Measurements from ENCODE around the gene APEX2.

Gene APEX2

DNA sequence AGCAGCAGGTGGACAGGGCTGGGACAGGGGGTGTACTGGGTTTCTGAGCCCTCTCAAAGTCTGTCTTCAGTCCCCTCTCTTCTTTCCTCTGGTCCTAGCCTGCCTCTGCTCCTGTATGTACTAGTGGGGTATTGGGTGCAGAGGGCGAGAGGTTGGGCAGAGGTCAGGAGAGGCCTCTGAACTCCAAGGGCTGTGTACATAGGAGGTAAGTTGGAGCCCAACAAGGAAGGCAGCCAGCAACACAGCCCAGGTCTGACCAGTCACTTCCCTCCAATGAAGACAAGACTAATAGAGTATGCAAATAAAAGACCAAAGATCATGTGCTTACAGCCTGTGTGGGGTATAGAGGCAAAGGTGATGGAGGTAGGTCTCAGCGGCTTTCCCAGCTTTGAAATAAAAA is 6.1 kb upstream of the APEX2 start, which contains the start of gene PFKFB1:
TSS of gene PFKFB1 (minus strand) at position 90 of the 400 bp plus-strand sequence. CDS start 181 bp downstream, outside the sequence.
- Histone ChIP-seq H3K9me3 (ENCODE audit: control insufficient read depth, insufficient read depth, low read length) (peaks cover 4% of the 10 kb centered on the region), H3K4me3 (ENCODE audit: low read depth, low read length) (no peak within 1 kb of the TSS), H3K27me3 (ENCODE audit: control insufficient read depth, insufficient read depth, low read length) (no peaks in the 10 kb centered on the region), H3K4me1 (ENCODE audit: control insufficient read depth, insufficient read depth, low read length) (peaks cover under 1% of the 10 kb centered on the region), H3K36me3 (ENCODE audit: control insufficient read depth, insufficient read depth, low read length) (no peaks in the 10 kb centered on the region), H3K9ac (ENCODE audit: low read depth, low read length) (no peak within 1 kb of the TSS)

GRCh38 chrX:54994668-54995351 is 5.4 kb upstream of the APEX2 start:
- Histone ChIP-seq H3K9ac (ENCODE audit: low read depth, low read length) (no peak overlapping the region), H3K4me3 (ENCODE audit: low read depth, low read length) (no peak overlapping the region), H3K9me3 (ENCODE audit: control insufficient read depth, insufficient read depth, low read length) (peaks cover 4% of the 10 kb centered on the region), H3K36me3 (ENCODE audit: control insufficient read depth, insufficient read depth, low read length) (no peaks in the 10 kb centered on the region), H3K27me3 (ENCODE audit: control insufficient read depth, insufficient read depth, low read length) (no peaks in the 10 kb centered on the region), H3K4me1 (ENCODE audit: control insufficient read depth, insufficient read depth, low read length) (peaks cover 2% of the 10 kb centered on the region)

DNA sequence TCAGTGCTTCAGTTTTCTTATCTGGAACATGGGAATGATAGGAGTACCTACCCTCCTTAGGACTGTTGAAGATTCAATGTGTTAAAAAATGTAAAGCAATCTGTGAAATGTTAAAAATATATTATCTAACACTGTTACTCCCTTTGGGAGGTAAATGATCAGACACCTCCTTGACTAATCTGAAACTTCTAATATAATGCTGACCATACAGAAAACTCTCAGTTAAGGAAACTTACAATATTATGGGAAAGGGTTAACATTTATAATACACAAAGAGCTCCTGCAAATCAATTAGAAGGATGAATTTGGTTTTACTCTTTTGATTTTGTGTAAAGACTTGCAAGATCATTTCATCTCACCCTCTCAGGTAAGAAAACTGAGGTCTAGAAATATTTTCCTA is 4.5 kb upstream of the APEX2 start:
- Histone ChIP-seq H3K4me1 (ENCODE audit: control insufficient read depth, insufficient read depth, low read length) (peaks cover 2% of the 10 kb centered on the region), H3K27me3 (ENCODE audit: control insufficient read depth, insufficient read depth, low read length) (no peaks in the 10 kb centered on the region), H3K9ac (ENCODE audit: low read depth, low read length) (no peak overlapping the region), H3K4me3 (ENCODE audit: low read depth, low read length) (no peak overlapping the region), H3K9me3 (ENCODE audit: control insufficient read depth, insufficient read depth, low read length) (peaks cover 4% of the 10 kb centered on the region), H3K36me3 (ENCODE audit: control insufficient read depth, insufficient read depth, low read length) (no peaks in the 10 kb centered on the region)

GRCh38 chrX:55004231-55004630 is 4.1 kb downstream of the APEX2 start:
- peaks cover 2% of the 10 kb centered on the region for H3K9me3 ChIP-seq (ENCODE audit: control insufficient read depth, insufficient read depth, low read length)
- H3K27me3 ChIP-seq (ENCODE audit: control insufficient read depth, insufficient read depth, low read length) = no peaks in the 10 kb centered on the region
- H3K4me3 ChIP-seq (ENCODE audit: low read depth, low read length) = no peak overlapping the region
- no peak overlapping the region for H3K9ac ChIP-seq (ENCODE audit: low read depth, low read length)
- H3K4me1 ChIP-seq (ENCODE audit: control insufficient read depth, insufficient read depth, low read length) = no peaks in the 10 kb centered on the region
- H3K36me3 ChIP-seq (ENCODE audit: control insufficient read depth, insufficient read depth, low read length) = peaks cover 6% of the 10 kb centered on the region

- Histone ChIP-seq H3K27me3 (ENCODE audit: control insufficient read depth, insufficient read depth, low read length) (no peaks in the 10 kb centered on the region), H3K36me3 (ENCODE audit: control insufficient read depth, insufficient read depth, low read length) (peaks cover 6% of the 10 kb centered on the region), H3K9ac (ENCODE audit: low read depth, low read length) (no peak overlapping the region), H3K4me1 (ENCODE audit: control insufficient read depth, insufficient read depth, low read length) (no peaks in the 10 kb centered on the region), H3K4me3 (ENCODE audit: low read depth, low read length) (no peak overlapping the region), H3K9me3 (ENCODE audit: control insufficient read depth, insufficient read depth, low read length) (peaks cover 2% of the 10 kb centered on the region)
These were observed 5.1 kb downstream of the APEX2 start for GRCh38 chrX:55005256-55005655.

- Histone ChIP-seq H3K4me3 (ENCODE audit: low read depth, low read length) (no peak overlapping the region), H3K27me3 (ENCODE audit: control insufficient read depth, insufficient read depth, low read length) (no peaks in the 10 kb centered on the region), H3K9me3 (ENCODE audit: control insufficient read depth, insufficient read depth, low read length) (peaks cover 2% of the 10 kb centered on the region), H3K4me1 (ENCODE audit: control insufficient read depth, insufficient read depth, low read length) (no peaks in the 10 kb centered on the region), H3K36me3 (ENCODE audit: control insufficient read depth, insufficient read depth, low read length) (peaks cover 6% of the 10 kb centered on the region), H3K9ac (ENCODE audit: low read depth, low read length) (no peak overlapping the region)
These were observed 6.9 kb downstream of the APEX2 start for GRCh38 chrX:55006827-55007621.

GRCh38 chrX:55007656-55008055 is 7.5 kb downstream of the APEX2 start:
- Histone ChIP-seq H3K36me3 (ENCODE audit: control insufficient read depth, insufficient read depth, low read length) (peaks cover 6% of the 10 kb centered on the region), H3K9ac (ENCODE audit: low read depth, low read length) (no peak overlapping the region), H3K4me1 (ENCODE audit: control insufficient read depth, insufficient read depth, low read length) (no peaks in the 10 kb centered on the region), H3K27me3 (ENCODE audit: control insufficient read depth, insufficient read depth, low read length) (no peaks in the 10 kb centered on the region), H3K4me3 (ENCODE audit: low read depth, low read length) (no peak overlapping the region), H3K9me3 (ENCODE audit: control insufficient read depth, insufficient read depth, low read length) (peaks cover 2% of the 10 kb centered on the region)

- H3K27me3 ChIP-seq (ENCODE audit: control insufficient read depth, insufficient read depth, low read length) = no peaks in the 10 kb centered on the region
- no peaks in the 10 kb centered on the region for H3K4me1 ChIP-seq (ENCODE audit: control insufficient read depth, insufficient read depth, low read length)
- H3K36me3 ChIP-seq (ENCODE audit: control insufficient read depth, insufficient read depth, low read length) = peaks cover 6% of the 10 kb centered on the region
- H3K4me3 ChIP-seq (ENCODE audit: low read depth, low read length) = no peak overlapping the region
- no peaks in the 10 kb centered on the region for H3K9me3 ChIP-seq (ENCODE audit: control insufficient read depth, insufficient read depth, low read length)
- H3K9ac ChIP-seq (ENCODE audit: low read depth, low read length) = no peak overlapping the region
These were observed 8.6 kb downstream of the APEX2 start for GRCh38 chrX:55008571-55009358.

DNA sequence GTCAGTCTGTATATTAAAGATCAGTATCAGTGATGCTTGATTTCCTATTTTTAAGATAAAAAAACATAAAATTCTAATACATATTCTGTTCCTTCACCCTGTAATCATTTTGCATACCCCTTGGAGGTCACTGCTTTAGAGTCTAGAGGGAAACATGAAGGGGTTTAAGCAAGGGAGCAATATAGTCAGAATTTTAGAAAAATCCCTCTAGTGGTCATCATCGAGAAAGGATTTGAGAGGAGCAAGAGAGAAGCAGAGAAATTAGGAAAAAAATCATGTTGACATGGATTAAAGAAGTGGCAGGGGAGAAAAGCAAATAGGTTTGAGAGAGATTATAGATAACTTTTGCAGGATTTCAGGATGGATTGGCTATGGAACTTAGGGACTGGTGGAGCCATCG is 11.1 kb downstream of the APEX2 start:
- Histone ChIP-seq H3K36me3 (ENCODE audit: control insufficient read depth, insufficient read depth, low read length) (peaks cover 6% of the 10 kb centered on the region), H3K27me3 (ENCODE audit: control insufficient read depth, insufficient read depth, low read length) (no peaks in the 10 kb centered on the region), H3K9me3 (ENCODE audit: control insufficient read depth, insufficient read depth, low read length) (no peaks in the 10 kb centered on the region)

DNA sequence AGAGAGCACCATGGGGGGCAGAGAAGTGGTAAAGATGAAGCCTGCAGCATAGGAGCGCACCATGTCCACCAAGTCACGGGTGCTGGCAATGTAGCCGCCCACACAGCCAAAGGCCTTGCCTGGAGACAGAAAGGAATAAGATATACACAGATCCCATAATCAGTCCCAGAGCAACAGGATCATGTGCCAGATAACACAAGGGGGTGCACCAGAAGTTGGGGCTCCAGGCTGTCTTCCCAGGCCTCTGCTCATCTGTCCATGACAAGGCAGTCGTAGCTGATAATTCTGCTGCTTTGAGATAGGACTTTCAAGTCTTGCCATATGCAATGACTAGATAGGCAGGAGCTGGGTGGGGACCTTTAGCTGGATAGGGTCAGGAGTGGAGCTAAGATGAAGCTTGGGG is 14.7 kb downstream of the APEX2 start:
- no peaks in the 10 kb centered on the region for H3K27me3 ChIP-seq (ENCODE audit: control insufficient read depth, insufficient read depth, low read length)
- no peaks in the 10 kb centered on the region for H3K36me3 ChIP-seq (ENCODE audit: control insufficient read depth, insufficient read depth, low read length)
- no peaks in the 10 kb centered on the region for H3K9me3 ChIP-seq (ENCODE audit: control insufficient read depth, insufficient read depth, low read length)
- H3K4me3 ChIP-seq (ENCODE audit: low read depth, low read length) = no peak overlapping the region
- no peaks in the 10 kb centered on the region for H3K4me1 ChIP-seq (ENCODE audit: control insufficient read depth, insufficient read depth, low read length)
- no peak overlapping the region for H3K9ac ChIP-seq (ENCODE audit: low read depth, low read length)

More for the DNA sequence above, 11.1 kb downstream of the APEX2 start:
- H3K9ac ChIP-seq (ENCODE audit: low read depth, low read length) = no peak overlapping the region
- H3K4me1 ChIP-seq (ENCODE audit: control insufficient read depth, insufficient read depth, low read length) = no peaks in the 10 kb centered on the region
- H3K4me3 ChIP-seq (ENCODE audit: low read depth, low read length) = no peak overlapping the region

DNA sequence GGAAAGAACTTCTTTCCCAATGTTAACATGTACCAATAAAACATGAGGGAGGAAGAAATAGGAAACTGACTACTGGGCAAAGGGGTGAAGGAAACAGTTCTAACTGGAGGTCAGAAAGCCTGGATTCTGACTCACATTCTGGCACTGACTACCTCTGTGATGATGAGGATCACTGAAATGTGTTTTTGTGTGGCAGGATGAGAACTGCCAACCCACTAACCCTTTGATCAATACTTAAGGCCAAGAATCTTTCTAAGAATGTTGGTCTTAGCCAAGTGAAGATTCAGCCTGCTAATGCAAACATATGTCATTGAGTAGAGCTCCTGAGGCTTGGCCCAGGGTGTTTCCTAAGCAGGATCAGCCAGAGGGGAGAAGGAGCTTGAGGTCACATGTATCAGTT is 26.0 kb downstream of the APEX2 start:
- Histone ChIP-seq H3K36me3 (ENCODE audit: control insufficient read depth, insufficient read depth, low read length) (no peaks in the 10 kb centered on the region), H3K9ac (ENCODE audit: low read depth, low read length) (no peak overlapping the region), H3K4me3 (ENCODE audit: low read depth, low read length) (no peak overlapping the region), H3K27me3 (ENCODE audit: control insufficient read depth, insufficient read depth, low read length) (no peaks in the 10 kb centered on the region), H3K4me1 (ENCODE audit: control insufficient read depth, insufficient read depth, low read length) (no peaks in the 10 kb centered on the region), H3K9me3 (ENCODE audit: control insufficient read depth, insufficient read depth, low read length) (no peaks in the 10 kb centered on the region)
